Prostate gland (tissue), 2 donors: Measurements from ENCODE around the gene ZNRD2. TPM values are rescaled to one million over a fixed set of nuclear protein-coding genes. Genes with fewer than 3 reads are reported as not detected.

Experiments
- DNase-seq: peaks from one replicate; pipeline ENCODE4 v3.0.0-alpha.2; 2019; ENCODE audit warnings: low spot score
- H3K27ac ChIP-seq, 2 donors: fragments of 200-600 bp; sonication (generic); 2 replicates each; pipeline ENCODE4 v1.5.1; 2017 to 2019
- H3K27me3 ChIP-seq: fragments of 200-600 bp; sonication (generic); replicated peaks from 2 replicates; pipeline ENCODE4 v1.5.1; 2019; ENCODE audit not compliant: insufficient read depth
- H3K36me3 ChIP-seq, 2 donors: fragments of 200-600 bp; sonication (generic); 1 replicate in 1 of 2; 2 replicates in 1 of 2; pipeline versions ENCODE4 v1.5.1 to v1.8.1; 2017 to 2019
- H3K4me1 ChIP-seq: fragments of 200-600 bp; sonication (generic); replicated peaks from 2 replicates; pipeline ENCODE4 v1.5.1; 2019
- H3K4me3 ChIP-seq, 2 donors: fragments of 200-600 bp; sonication (generic); 2 replicates each; pipeline ENCODE4 v1.5.1; 2017 to 2019
- H3K9me3 ChIP-seq: fragments of 200-600 bp; sonication (generic); 2 replicates; pipeline ENCODE4 v1.5.1; 2017
- POLR2A ChIP-seq: fragments of 450-650 bp; IDR thresholded peaks from one replicate; pipeline ENCODE4 v1.6.1; 2016; ENCODE audit warnings: antibody characterized with exemption, mild to moderate bottlenecking
- POLR2AphosphoS5 ChIP-seq: sonication (generic); formaldehyde crosslinking; IDR thresholded peaks from one replicate; pipeline ENCODE4 v1.6.1; 2017; ENCODE audit warnings: antibody characterized with exemption
- whole genome bisulfite sequencing: methylation state at CpG from one replicate; pipeline ENCODE4 v1.1.5; 2018; 5-methylcytosine and 5-hydroxymethylcytosine counted together
- intact Hi-C: fragments of 100-400 bp; cut with DNase I; formaldehyde crosslinking; loops from one replicate; pipeline ENCODE4 v1.14.2; 2022
- total RNA-seq, 2 donors: library from RNA; depleted of rRNA; stranded (reverse); fragments of >200 nt; gene quantifications; one replicate each; pipeline ENCODE4 v1.1.0, GENCODE V29; 2016
- TF ChIP-seq, protein P1 (sequence below), 4 experiments: fragments of 200-600 bp in 2 of 4; fragments of 450-650 bp in 2 of 4; sonication (generic) in 2 of 4; IDR thresholded peaks; 1 replicate in 3 of 4; 2 replicates in 1 of 4; pipeline ENCODE4 v1.5.1; 2016 to 2019; ENCODE audit warnings: antibody characterized with exemption in 4 of 4, mild to moderate bottlenecking in 2 of 4, moderate library complexity in 2 of 4

The ZNRD2 gene
- total RNA-seq, 2 donors from 2014 or later, result 72.8 to 98.1 TPM

DNA sequence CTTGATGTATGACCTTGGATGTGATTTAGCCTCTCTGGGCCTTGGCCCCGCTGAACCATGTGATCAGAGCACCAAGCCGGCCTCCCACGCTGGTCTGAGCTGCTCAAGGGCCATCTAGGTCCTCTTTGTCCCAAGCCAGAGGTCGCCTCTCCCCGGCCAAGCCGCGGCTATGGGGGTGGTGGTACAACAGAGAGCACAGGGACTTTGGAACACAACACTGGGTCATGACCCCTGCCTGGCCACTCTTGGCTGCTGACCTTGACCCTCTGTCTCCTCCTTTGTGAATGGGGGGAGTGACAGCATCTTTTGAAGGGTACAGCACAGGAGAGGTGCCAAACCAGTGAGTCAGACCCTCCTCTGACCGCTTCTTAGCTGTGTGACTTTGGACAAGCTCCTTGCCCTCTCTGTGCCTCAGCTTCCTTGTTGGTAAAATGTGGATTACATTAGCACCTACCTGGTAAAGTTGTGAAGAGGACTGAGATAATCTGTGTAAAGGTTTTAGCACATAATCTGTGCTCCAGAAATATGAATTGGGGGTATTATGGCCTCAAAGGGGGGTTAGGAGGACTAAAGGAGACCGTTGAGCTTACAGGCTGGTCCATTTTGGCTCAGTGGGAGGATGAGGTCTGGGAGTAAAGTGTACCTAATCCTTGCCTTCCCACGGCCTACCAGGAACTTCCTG lies 40.7 kb upstream of the ZNRD2 start:
- intact Hi-C loops, result loop anchor here (5.0 to 10.0 kb wide), 2 partner anchors 152 to 255 kb away; no protein-coding TSS in a partner anchor
- peaks cover 6% of the 10 kb centered on the region for H3K4me1 ChIP-seq
- H3K36me3 ChIP-seq, result peaks cover 13 to 17% of the 10 kb centered on the region in 2 donors
- H3K27ac ChIP-seq, result no peak overlapping the region
- H3K4me3 ChIP-seq, result no peak overlapping the region
- TF ChIP-seq POLR2A, result no peak
- H3K9me3 ChIP-seq, result no peaks in the 10 kb centered on the region
- 83% methylated on average over 10 of the region's 10 CpGs for WGBS
- no peaks in the 10 kb centered on the region for H3K27me3 ChIP-seq
- no peak for DNase-seq

DNA sequence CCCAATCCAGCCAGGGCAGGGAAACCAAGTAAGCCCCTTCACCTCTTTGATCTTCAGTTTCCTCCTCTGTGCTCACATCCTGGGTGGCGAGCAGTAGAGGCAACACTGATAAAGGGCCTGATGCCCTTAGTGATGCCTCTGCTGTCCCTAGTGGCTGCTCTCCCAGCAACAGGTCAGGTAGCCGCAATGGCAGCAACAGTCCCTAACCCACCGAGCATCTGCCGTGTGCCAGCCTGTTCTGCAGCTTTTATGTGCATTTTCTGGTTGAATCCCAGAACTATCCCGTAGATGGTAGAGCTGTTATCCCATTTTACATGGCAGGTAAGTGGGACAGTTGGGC lies 40.1 kb upstream of the ZNRD2 start:
- no peak overlapping the region for H3K4me3 ChIP-seq
- TF ChIP-seq, protein P1, sequence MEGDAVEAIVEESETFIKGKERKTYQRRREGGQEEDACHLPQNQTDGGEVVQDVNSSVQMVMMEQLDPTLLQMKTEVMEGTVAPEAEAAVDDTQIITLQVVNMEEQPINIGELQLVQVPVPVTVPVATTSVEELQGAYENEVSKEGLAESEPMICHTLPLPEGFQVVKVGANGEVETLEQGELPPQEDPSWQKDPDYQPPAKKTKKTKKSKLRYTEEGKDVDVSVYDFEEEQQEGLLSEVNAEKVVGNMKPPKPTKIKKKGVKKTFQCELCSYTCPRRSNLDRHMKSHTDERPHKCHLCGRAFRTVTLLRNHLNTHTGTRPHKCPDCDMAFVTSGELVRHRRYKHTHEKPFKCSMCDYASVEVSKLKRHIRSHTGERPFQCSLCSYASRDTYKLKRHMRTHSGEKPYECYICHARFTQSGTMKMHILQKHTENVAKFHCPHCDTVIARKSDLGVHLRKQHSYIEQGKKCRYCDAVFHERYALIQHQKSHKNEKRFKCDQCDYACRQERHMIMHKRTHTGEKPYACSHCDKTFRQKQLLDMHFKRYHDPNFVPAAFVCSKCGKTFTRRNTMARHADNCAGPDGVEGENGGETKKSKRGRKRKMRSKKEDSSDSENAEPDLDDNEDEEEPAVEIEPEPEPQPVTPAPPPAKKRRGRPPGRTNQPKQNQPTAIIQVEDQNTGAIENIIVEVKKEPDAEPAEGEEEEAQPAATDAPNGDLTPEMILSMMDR (IDR thresholded peaks at IDR 0.05), result no peak
- TF ChIP-seq POLR2A (no peak), POLR2AphosphoS5 (no peak)
- no peaks in the 10 kb centered on the region for H3K9me3 ChIP-seq
- peaks cover 6% of the 10 kb centered on the region for H3K4me1 ChIP-seq
- no peaks in the 10 kb centered on the region for H3K27me3 ChIP-seq
- intact Hi-C loops, result no loop called here
- no peak for DNase-seq
- peaks cover 16 to 17% of the 10 kb centered on the region in 2 donors for H3K36me3 ChIP-seq
- H3K27ac ChIP-seq, result no peak overlapping the region
- WGBS, result 70% methylated on average over 5 of the region's 5 CpGs

DNA sequence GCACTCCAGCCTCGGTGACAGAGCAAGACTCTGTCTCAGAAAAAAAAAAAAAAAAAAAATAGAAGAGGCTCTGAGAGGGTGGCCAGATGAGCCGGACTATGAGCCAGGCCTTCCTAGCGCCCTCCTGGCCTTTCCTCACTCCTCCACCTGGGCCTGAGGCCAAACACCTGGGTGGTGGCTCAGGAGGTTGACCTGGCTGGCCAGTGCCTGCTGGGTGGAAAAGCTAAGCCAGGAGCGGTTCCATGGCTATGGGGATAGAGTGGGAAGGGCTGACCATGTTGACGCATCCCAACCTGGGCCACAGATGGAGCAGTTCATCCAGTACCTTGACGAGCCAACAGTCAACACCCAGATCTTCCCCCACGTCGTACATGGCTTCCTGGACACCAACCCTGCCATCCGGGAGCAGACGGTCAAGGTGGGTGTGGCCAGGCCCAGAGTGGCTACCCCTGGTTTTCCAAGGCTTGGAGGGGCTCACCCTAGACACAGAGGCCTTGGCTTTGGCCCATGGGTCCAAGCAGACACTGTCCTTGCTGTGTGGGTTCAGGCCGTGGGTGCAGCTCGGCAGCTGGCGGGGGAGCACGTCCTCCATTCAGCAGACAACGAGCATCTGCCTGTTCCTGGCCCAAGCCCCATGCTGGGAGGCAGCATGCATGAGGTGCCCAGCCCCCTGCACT lies 37.8 kb upstream of the ZNRD2 start:
- DNase-seq, result no peak

DNA sequence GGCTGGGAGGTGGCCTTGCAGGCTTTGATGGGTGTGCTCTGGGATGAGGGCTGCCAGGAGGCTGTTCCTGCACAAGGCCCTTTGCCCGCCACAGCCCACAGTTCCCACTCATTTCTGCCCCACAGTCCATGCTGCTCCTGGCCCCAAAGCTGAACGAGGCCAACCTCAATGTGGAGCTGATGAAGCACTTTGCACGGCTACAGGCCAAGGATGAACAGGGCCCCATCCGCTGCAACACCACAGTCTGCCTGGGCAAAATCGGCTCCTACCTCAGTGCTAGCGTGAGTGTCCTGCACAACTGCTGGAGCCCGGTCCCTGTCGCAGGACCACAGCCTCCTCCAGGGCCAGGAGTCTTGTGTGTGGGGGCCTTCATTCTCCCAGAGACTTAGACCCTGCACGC lies 35.2 kb upstream of the ZNRD2 start:
- 82% methylated on average over 9 of the region's 9 CpGs for WGBS
- intact Hi-C loops, result no loop called here
- H3K27me3 ChIP-seq, result no peaks in the 10 kb centered on the region
- H3K4me1 ChIP-seq, result peaks cover 7% of the 10 kb centered on the region
- TF ChIP-seq POLR2AphosphoS5 (no peak), POLR2A (no peak)
- TF ChIP-seq, protein P1 (IDR thresholded peaks at IDR 0.05), result no peak
- DNase-seq, result no peak
- H3K4me3 ChIP-seq, result no peak overlapping the region
- no peaks in the 10 kb centered on the region for H3K9me3 ChIP-seq
- H3K27ac ChIP-seq, result no peak overlapping the region
- H3K36me3 ChIP-seq, result peaks cover 18 to 37% of the 10 kb centered on the region in 2 donors

More for the DNA sequence above, 37.8 kb upstream of the ZNRD2 start:
- no peak for TF ChIP-seq POLR2AphosphoS5
- TF ChIP-seq POLR2A, result no peak
- TF ChIP-seq, protein P1 (IDR thresholded peaks at IDR 0.05), result no peak
- Histone ChIP-seq H3K27ac (no peak overlapping the region), H3K9me3 (no peaks in the 10 kb centered on the region), H3K4me1 (no peaks in the 10 kb centered on the region), H3K4me3 (no peak overlapping the region), H3K36me3 (peaks cover 18 to 27% of the 10 kb centered on the region in 2 donors), H3K27me3 (no peaks in the 10 kb centered on the region)
- 66% methylated on average over 15 of the region's 15 CpGs for WGBS
- intact Hi-C loops, result no loop called here

DNA sequence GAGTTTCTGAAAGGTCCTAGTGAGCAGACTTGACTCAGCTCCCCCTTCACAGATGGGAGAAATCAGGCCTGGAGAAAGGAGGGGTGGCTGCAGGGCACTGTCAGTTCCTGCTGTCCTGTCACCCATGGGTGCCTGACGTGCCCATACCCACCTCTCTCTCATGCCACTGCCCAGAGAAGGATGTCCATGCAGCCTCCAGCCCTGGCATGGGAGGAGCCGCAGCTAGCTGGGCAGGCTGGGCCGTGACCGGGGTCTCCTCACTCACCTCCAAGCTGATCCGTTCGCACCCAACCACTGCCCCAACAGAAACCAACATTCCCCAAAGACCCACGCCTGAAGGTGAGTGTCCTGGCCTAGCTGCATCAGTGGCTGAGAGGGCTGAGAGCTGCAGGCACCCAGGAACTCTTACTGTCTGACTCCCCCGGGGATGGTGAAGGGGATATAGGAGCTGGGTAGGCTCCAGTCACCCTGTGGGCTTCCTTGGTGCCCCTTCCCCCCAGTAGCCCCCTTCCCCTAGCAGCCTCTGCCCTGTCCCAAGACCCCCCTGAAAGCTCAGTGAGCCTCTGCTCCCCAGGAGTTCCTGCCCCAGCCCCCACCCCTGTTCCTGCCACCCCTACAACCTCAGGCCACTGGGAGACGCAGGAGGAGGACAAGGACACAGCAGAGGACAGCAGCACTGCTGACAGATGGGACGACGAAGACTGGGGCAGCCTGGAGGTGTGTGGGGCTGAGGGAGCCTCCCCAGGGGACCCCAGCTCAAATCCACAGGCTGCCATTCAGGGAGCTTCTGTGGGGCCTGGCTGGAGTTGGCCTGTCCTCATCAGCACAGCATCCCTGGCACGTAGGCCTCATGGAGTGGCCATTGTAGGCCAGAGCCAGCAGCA lies 33.6 kb upstream of the ZNRD2 start:
- no peak for DNase-seq
- 74% methylated on average over 12 of the region's 12 CpGs for WGBS
- peaks cover 9 to 29% of the 10 kb centered on the region in 2 donors for H3K36me3 ChIP-seq
- H3K27ac ChIP-seq, result no peak overlapping the region
- TF ChIP-seq POLR2AphosphoS5 (no peak), POLR2A (no peak)
- TF ChIP-seq, protein P1 (IDR thresholded peaks at IDR 0.05), result no peak
- peaks cover 14% of the 10 kb centered on the region for H3K4me1 ChIP-seq
- intact Hi-C loops, result no loop called here
- no peaks in the 10 kb centered on the region for H3K9me3 ChIP-seq
- no peaks in the 10 kb centered on the region for H3K27me3 ChIP-seq
- no peak overlapping the region for H3K4me3 ChIP-seq
